ENCODE measurements around the gene IL21. TPM values are rescaled to one million over a fixed set of nuclear protein-coding genes. Genes with fewer than 3 reads are reported as not detected.

IL21 gene
- total and polyA plus RNA-seq, 10 donors: 0.09 to 0.20 (median 0.10) TPM; not detected in 5

- no peak overlapping the region for H3K4me3 ChIP-seq
- H3K36me3 ChIP-seq: no peaks in the 10 kb centered on the region
- no peaks in the 10 kb centered on the region for H3K4me1 ChIP-seq
- no peaks in the 10 kb centered on the region for H3K9me3 ChIP-seq
- no peak overlapping the region for H3K27ac ChIP-seq
- 82 to 89% (median 86%) methylated on average over 4 of the region's 4 CpGs for WGBS, 5 donors
- TF ChIP-seq POLR2AphosphoS5 (IDR thresholded peaks at IDR 0.05) (no peak), POLR2A (IDR thresholded peaks at IDR 0.05) (no peak), CTCF (IDR thresholded peaks at IDR 0.05 in 8 of 11, conservative IDR thresholded peaks at IDR 0.05 in 3 of 11) (no peak)
- H3K27me3 ChIP-seq (replicated peaks in 1 of 7): no peaks in the 10 kb centered on the region
- intact Hi-C loops (cut with DNase I; ENCODE audit: low total_unique reads): no loop called here
- no peak for DNase-seq
These were observed 32.2 kb downstream of the IL21 start for GRCh38 chr4:122588453-122589238.

GRCh38 chr4:122584519-122584918 lies 36.3 kb downstream of the IL21 start:
- Histone ChIP-seq H3K27ac (no peak overlapping the region), H3K9me3 (no peaks in the 10 kb centered on the region), H3K27me3 (replicated peaks in 1 of 7) (no peaks in the 10 kb centered on the region), H3K36me3 (no peaks in the 10 kb centered on the region), H3K4me1 (no peaks in the 10 kb centered on the region), H3K4me3 (no peak overlapping the region)
- TF ChIP-seq CTCF (IDR thresholded peaks at IDR 0.05 in 8 of 11, conservative IDR thresholded peaks at IDR 0.05 in 3 of 11) (no peak), POLR2A (IDR thresholded peaks at IDR 0.05) (no peak), POLR2AphosphoS5 (IDR thresholded peaks at IDR 0.05) (no peak)
- intact Hi-C loops (cut with DNase I; ENCODE audit: low total_unique reads): no loop called here
- DNase-seq: no peak
- WGBS, 5 donors: 21 to 37% (median 26%) methylated on average over 1 of the region's 1 CpG

GRCh38 chr4:122583906-122584305 lies 37.0 kb downstream of the IL21 start:
- intact Hi-C loops (cut with DNase I; ENCODE audit: low total_unique reads): no loop called here
- TF ChIP-seq POLR2A (IDR thresholded peaks at IDR 0.05) (no peak), CTCF (IDR thresholded peaks at IDR 0.05 in 8 of 11, conservative IDR thresholded peaks at IDR 0.05 in 3 of 11) (no peak), POLR2AphosphoS5 (IDR thresholded peaks at IDR 0.05) (no peak)
- WGBS, 5 donors: 75 to 85% (median 84%) methylated on average over 6 of the region's 6 CpGs
- Histone ChIP-seq H3K27me3 (replicated peaks in 1 of 7) (peaks cover 0 to under 1% (median 0%) of the 10 kb centered on the region in 7 donors), H3K27ac (no peak overlapping the region), H3K4me3 (no peak overlapping the region), H3K9me3 (no peaks in the 10 kb centered on the region), H3K4me1 (peaks cover 0 to 3% (median 0%) of the 10 kb centered on the region in 6 donors), H3K36me3 (no peaks in the 10 kb centered on the region)
- no peak for DNase-seq

Measured in spleen (tissue), 11 donors.